Loucy (cell line): ENCODE measurements around the gene ZNF692.
A peak's percentile ranks its signal among the peaks of the same experiment; 100 is the strongest.

Experiments used
- H2AFZ ChIP-seq: fragments of 200-600 bp; sonication (generic); 2 replicates; pipeline ENCODE4 v1.6.0; 2016; ENCODE audit warnings: antibody characterized with exemption, mild to moderate bottlenecking, low read length, moderate library complexity
- H3F3A ChIP-seq: fragments of 200-600 bp; 2 replicates; pipeline ENCODE4 v1.6.0; 2016; ENCODE audit warnings: antibody characterized with exemption, low read depth, mild to moderate bottlenecking
- H3K27me3 ChIP-seq: fragments of 200-600 bp; sonication (generic); 2 replicates; pipeline ENCODE4 v1.6.1; 2014; ENCODE audit warnings: low read length, mild to moderate bottlenecking; ENCODE audit not compliant: insufficient read depth, poor library complexity, severe bottlenecking
- H3K36me3 ChIP-seq: fragments of 200-600 bp; sonication (generic); 2 replicates; pipeline ENCODE4 v1.6.1; 2016; ENCODE audit warnings: low read length; ENCODE audit not compliant: insufficient read depth
- H3K4me1 ChIP-seq: fragments of 200-600 bp; sonication (generic); 2 replicates; pipeline ENCODE4 v1.5.1; 2014; ENCODE audit warnings: low read length, mild to moderate bottlenecking; ENCODE audit not compliant: insufficient read depth, poor library complexity, severe bottlenecking
- H3K4me2 ChIP-seq: fragments of 200-600 bp; sonication (generic); 2 replicates; pipeline ENCODE4 v1.6.0; 2014; ENCODE audit warnings: antibody characterized with exemption, low read length, low read depth, mild to moderate bottlenecking; ENCODE audit not compliant: poor library complexity, severe bottlenecking
- H3K4me3 ChIP-seq: fragments of 200-600 bp; sonication (generic); 2 replicates; pipeline ENCODE4 v1.5.1; 2014; ENCODE audit warnings: low read length, mild to moderate bottlenecking, mixed read lengths; ENCODE audit not compliant: poor library complexity, severe bottlenecking
- H3K79me2 ChIP-seq: fragments of 200-600 bp; sonication (generic); 2 replicates; pipeline ENCODE4 v1.6.1; 2014; ENCODE audit warnings: low read length; ENCODE audit not compliant: insufficient read depth
- H3K9ac ChIP-seq: fragments of 200-600 bp; sonication (generic); 2 replicates; pipeline ENCODE4 v1.6.0; 2014; ENCODE audit warnings: mild to moderate bottlenecking, low read depth, low read length, moderate library complexity; ENCODE audit not compliant: poor library complexity, severe bottlenecking
- H3K9me2 ChIP-seq: fragments of 200-600 bp; sonication (generic); replicated peaks from 2 replicates; pipeline ENCODE4 v1.6.1; 2016; ENCODE audit warnings: low read depth, low read length, mixed read lengths
- H3K9me3 ChIP-seq: fragments of 200-600 bp; sonication (generic); 2 replicates; pipeline ENCODE4 v1.6.1; 2014; ENCODE audit warnings: mild to moderate bottlenecking, antibody characterized with exemption, low read length, low read depth; ENCODE audit not compliant: insufficient read depth
- H4K20me1 ChIP-seq: fragments of 200-600 bp; sonication (generic); 2 replicates; pipeline ENCODE4 v1.6.0; 2014; ENCODE audit warnings: antibody characterized with exemption, low read length, mild to moderate bottlenecking; ENCODE audit not compliant: insufficient read depth, poor library complexity, severe bottlenecking
- CTCF ChIP-seq: fragments of 200-600 bp; sonication (generic); conservative IDR thresholded peaks from 2 replicates; pipeline ENCODE4 v1.5.1; 2014; ENCODE audit warnings: mild to moderate bottlenecking, antibody characterized with exemption, low read length
- EZH2phosphoT487 ChIP-seq: fragments of 200-600 bp; IDR thresholded peaks from 2 replicates; pipeline ENCODE4 v1.6.1; 2018; ENCODE audit warnings: antibody characterized with exemption, mild to moderate bottlenecking, moderate library complexity, borderline replicate concordance

Gene ZNF692

GRCh38 chr1:248828845-248829244 is 30.0 kb downstream of the ZNF692 start:
- TF ChIP-seq CTCF (no peak), EZH2phosphoT487 (no peak)
- no peak overlapping the region for H3K9ac ChIP-seq
- H3K9me3 ChIP-seq = no peaks in the 10 kb centered on the region
- peaks cover 17% of the 10 kb centered on the region for H3K79me2 ChIP-seq
- no peaks in the 10 kb centered on the region for H3K27me3 ChIP-seq
- no peak overlapping the region for H2AFZ ChIP-seq
- H3K4me3 ChIP-seq = no peak overlapping the region
- peaks cover 27% of the 10 kb centered on the region for H3K4me1 ChIP-seq
- no peaks in the 10 kb centered on the region for H3K9me2 ChIP-seq
- H4K20me1 ChIP-seq = peaks cover 8% of the 10 kb centered on the region
- H3K4me2 ChIP-seq = no peak overlapping the region
- no peaks in the 10 kb centered on the region for H3F3A ChIP-seq
- H3K36me3 ChIP-seq = no peaks in the 10 kb centered on the region

DNA sequence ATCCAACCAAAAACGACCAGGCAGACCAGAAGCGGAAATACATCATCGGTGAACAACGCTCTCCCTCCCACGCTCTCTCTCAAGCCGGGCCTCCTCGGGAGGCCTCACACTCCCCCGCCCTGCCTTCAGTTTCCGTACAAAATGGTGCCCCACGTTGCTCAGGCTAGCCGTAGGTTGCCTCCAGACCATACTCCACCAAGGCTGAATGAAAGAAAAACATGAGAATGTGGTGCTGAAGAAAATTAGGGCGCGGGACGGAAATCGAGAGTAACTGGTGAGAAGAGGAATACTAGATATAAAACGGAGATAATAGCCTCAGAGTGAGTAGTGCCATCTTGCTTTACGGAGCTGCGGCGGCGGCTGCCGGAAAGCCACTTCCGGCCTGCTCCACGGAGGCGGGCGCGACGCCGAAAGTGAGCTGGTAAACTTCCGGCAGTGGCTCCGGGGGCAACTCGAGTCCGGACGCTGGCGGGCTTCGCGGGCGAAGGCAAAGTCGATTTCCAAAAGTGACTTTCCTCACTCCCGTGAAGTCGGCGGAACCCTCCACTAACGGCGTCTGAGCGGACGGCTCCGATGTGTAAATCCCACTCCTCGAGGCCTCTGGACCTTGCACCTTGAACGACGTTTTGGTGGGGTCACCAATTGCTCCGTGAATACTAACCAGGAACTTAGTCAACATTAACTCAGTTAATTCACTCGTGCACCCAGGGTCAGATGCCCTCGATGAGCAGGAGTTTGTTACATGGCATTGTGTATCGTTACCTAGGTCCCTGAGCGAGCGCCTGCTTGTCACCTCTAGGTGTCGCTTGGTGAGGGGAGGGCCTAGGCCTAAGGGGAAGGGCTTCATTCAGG is 32.8 kb downstream of the ZNF692 start, which contains the start of gene SH3BP5L:
SH3BP5L (minus strand) TSS at position 7 of the 852 bp plus-strand sequence. CDS start 980 bp downstream, outside the sequence.
- H3K9ac ChIP-seq = peak within 1 kb of the TSS; percentile 93
- H3K79me2 ChIP-seq = peaks cover 44% of the 10 kb centered on the region
- no peaks in the 10 kb centered on the region for H3K9me3 ChIP-seq
- TF ChIP-seq CTCF (peak; percentile 87), EZH2phosphoT487 (no peak)
- H3K36me3 ChIP-seq = no peaks in the 10 kb centered on the region
- peak within 1 kb of the TSS; percentile 94 for H3K4me2 ChIP-seq
- peaks cover 46% of the 10 kb centered on the region for H3K4me1 ChIP-seq
- peak within 1 kb of the TSS; percentile 99 for H2AFZ ChIP-seq
- H3K4me3 ChIP-seq = peak within 1 kb of the TSS; percentile 95
- peaks cover 15% of the 10 kb centered on the region for H4K20me1 ChIP-seq
- no peaks in the 10 kb centered on the region for H3K9me2 ChIP-seq
- no peaks in the 10 kb centered on the region for H3K27me3 ChIP-seq
- H3F3A ChIP-seq = no peaks in the 10 kb centered on the region

GRCh38 chr1:248825573-248825908 is 33.3 kb downstream of the ZNF692 start:
- H3K4me2 ChIP-seq = peak overlapping the region; percentile 94
- no peaks in the 10 kb centered on the region for H3K9me2 ChIP-seq
- peaks cover 15% of the 10 kb centered on the region for H4K20me1 ChIP-seq
- peaks cover 50% of the 10 kb centered on the region for H3K79me2 ChIP-seq
- no peaks in the 10 kb centered on the region for H3K9me3 ChIP-seq
- peak overlapping the region; percentile 94 for H2AFZ ChIP-seq
- peak overlapping the region; percentile 95 for H3K4me3 ChIP-seq
- TF ChIP-seq CTCF = no peak
- TF ChIP-seq EZH2phosphoT487 = no peak
- peak overlapping the region; percentile 93 for H3K9ac ChIP-seq
- no peaks in the 10 kb centered on the region for H3K27me3 ChIP-seq
- H3F3A ChIP-seq = no peaks in the 10 kb centered on the region
- H3K4me1 ChIP-seq = peaks cover 52% of the 10 kb centered on the region
- H3K36me3 ChIP-seq = no peaks in the 10 kb centered on the region
